Ovary (tissue), 3 donors: ENCODE data around the gene EEF1AKMT4.

Experiments
- EP300 ChIP-seq: sonication (generic); formaldehyde crosslinking; IDR thresholded peaks from one replicate; pipeline ENCODE4 v1.6.1; 2017; ENCODE audit warnings: antibody characterized with exemption
- TF ChIP-seq, protein P1 (sequence below), 3 donors: fragments of 450-650 bp in 2 of 3; fragments of 200-600 bp in 1 of 3; IDR thresholded peaks; one replicate each; pipeline versions ENCODE4 v1.5.1 to v1.8.0; 2016 to 2022; ENCODE audit warnings: antibody characterized with exemption in 3 of 3, mild to moderate bottlenecking in 1 of 3
- donor health status: DM: no; HTN: no; CAD: no.

DNA sequence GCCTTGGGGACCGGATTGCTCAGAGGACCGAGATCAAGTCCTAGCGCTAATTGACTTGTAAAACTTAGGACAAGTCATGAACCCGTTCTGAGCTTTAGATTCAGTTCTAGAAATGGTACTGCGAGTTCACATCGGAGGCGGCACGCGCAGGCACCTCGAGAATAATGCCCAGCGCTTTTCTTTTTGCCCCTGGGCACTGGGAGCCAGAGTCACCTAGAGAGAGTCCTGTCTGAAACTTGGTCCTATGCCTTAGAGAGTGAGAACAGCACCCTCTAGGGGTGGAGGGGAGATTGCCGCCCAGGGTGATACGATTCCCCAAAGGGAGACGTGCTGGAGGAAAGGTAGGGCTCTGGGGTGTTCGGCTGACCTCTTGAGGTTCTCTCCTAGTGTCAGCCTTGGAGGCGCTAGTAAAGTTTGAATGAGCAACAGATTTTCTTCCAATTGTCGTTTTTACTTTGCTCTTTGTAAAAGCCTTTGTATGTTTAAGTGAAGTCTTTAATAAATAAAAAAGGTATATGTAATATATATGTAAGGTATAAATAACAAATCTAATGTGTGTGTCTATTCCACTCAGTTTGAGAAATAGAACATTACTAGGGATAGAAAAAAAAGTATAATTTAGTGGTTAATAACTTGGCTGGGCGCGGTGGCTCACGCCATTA lies 826 bp downstream of the EEF1AKMT4 start:
- TF ChIP-seq, protein P1, sequence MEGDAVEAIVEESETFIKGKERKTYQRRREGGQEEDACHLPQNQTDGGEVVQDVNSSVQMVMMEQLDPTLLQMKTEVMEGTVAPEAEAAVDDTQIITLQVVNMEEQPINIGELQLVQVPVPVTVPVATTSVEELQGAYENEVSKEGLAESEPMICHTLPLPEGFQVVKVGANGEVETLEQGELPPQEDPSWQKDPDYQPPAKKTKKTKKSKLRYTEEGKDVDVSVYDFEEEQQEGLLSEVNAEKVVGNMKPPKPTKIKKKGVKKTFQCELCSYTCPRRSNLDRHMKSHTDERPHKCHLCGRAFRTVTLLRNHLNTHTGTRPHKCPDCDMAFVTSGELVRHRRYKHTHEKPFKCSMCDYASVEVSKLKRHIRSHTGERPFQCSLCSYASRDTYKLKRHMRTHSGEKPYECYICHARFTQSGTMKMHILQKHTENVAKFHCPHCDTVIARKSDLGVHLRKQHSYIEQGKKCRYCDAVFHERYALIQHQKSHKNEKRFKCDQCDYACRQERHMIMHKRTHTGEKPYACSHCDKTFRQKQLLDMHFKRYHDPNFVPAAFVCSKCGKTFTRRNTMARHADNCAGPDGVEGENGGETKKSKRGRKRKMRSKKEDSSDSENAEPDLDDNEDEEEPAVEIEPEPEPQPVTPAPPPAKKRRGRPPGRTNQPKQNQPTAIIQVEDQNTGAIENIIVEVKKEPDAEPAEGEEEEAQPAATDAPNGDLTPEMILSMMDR (IDR thresholded peaks at IDR 0.05): peak; percentile 53 to 64 (median 57)
- no peak for TF ChIP-seq EP300
